GM18861 (cell line): ENCODE data around the gene SEC14L5.

Experiments used
- ATAC-seq: cut with Tn5 transposase; IDR thresholded peaks from one replicate; pipeline ENCODE4 v1.9.1; 2021; ENCODE audit not compliant: unreplicated experiment

The SEC14L5 gene

GRCh38 chr16:5008311-5008731 is 50.2 kb downstream of the SEC14L5 start:
- no peak for ATAC-seq

DNA sequence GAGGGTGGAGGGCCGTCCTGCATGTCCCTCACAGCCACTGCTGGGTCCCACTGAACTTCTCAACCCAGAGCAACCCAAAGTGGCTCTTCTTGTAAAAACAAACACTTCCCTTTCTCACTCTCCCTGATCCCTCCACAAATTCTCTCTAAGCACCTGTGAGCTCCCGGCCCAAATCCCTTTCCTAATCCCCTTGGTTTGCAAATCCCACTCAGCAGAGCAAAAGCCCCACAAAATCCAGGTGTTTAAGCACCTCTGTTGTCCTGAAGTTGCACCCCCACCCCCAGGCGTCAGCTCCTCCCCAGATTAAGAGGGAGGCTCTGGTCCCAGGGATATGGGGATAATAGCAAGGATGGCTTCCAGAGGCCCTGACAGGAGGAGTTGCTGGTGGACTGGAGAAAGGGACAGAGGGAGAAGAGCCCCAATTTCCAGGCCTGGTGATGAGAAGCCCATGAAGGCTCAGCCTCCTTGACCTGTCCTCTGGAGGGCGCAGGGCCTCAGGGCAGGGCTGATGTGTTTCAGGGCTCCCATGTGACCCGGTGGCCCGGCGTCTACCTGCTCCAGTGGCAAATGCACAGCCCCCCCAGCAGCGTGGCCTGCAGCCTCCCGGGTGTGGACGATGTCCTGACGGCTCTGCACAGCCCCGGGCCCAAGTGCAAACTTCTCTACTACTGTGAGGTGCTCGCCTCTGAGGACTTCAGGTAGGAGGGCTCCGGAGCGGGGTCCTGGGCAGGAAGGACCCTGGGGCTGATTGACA is 52.6 kb downstream of the SEC14L5 start:
- ATAC-seq, result no peak

DNA sequence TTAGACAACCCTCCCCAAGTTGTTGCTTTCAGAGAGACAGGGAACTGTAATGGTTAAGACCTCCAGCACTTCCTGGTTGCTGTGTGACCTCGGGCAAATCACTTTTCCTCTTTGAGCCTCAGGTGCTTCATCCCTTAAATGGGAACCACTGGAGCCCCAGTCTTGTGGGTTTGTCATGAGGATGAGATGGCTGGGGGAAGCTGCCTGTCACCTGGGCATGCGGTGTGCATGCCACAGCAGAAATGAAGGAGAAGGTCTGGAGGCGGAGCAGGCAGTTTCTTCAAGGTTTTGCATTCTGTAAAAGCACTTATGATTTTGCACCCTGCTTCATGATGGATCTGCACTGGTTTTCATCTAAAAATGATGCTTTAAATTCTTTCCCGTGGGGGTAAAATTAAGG is 53.5 kb downstream of the SEC14L5 start:
- no peak for ATAC-seq

DNA sequence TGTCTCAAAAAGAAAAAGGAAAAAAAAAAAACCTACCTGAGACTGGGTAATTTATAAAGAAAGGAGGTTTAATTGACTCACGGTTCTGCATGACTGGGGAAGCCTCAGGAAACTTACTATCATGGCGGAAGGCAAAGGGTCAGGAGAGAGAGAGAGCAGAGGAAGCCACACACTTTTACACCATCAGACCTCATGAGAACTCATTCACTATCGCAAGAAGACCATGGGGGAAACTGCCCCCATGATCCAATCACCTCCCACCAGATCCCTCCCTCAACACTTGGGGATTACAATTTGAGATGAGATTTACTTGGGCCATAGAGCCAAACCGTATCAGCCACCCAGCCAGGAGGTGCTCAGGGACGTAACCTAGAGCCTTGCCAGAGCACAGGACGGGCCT is 54.8 kb downstream of the SEC14L5 start:
- ATAC-seq, result no peak

DNA sequence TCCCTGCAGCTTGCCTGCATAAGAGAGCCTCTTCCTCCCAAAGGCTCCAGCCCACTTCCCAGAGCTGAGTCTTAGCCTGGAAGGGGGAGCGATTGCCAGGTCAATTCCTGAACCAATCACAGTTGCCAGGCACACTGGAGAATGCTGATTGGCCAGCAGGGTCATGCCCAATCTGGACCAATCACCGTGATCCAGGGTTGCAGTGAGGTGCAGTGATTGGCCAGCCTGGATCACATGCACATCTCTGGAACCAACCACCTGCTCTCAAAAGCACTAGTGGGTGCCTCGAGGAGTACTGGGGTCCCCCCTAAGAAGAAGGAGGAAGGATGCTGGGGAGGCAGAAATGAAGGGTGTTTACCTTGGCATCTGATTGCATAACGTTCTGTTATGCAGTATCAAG is 57.2 kb downstream of the SEC14L5 start:
- no peak for ATAC-seq

- no peak for ATAC-seq
Observed at GRCh38 chr16:5015887-5016286, 57.8 kb downstream of the SEC14L5 start.

GRCh38 chr16:5016967-5017677 is 59.0 kb downstream of the SEC14L5 start:
- ATAC-seq, result no peak

DNA sequence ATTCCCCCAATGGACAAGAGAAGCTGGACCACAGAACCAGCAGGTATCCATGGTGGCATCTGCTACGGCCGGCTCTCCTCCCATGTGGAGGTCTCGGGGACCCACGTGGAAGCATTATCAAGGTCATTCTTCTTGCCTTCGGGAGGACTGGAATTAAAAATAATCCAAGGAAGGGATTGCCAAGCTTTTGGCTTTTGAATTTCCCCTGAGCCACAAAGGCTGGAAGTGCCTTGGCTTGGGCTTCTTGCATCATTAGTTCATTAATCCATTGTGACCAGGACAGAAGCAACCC is 59.5 kb downstream of the SEC14L5 start:
- no peak for ATAC-seq

GRCh38 chr16:5018793-5019192 is 60.7 kb downstream of the SEC14L5 start:
- no peak for ATAC-seq

GRCh38 chr16:5019775-5020174 is 61.6 kb downstream of the SEC14L5 start:
- no peak for ATAC-seq

- ATAC-seq, result no peak
Observed at GRCh38 chr16:5020551-5020950, 62.4 kb downstream of the SEC14L5 start.

DNA sequence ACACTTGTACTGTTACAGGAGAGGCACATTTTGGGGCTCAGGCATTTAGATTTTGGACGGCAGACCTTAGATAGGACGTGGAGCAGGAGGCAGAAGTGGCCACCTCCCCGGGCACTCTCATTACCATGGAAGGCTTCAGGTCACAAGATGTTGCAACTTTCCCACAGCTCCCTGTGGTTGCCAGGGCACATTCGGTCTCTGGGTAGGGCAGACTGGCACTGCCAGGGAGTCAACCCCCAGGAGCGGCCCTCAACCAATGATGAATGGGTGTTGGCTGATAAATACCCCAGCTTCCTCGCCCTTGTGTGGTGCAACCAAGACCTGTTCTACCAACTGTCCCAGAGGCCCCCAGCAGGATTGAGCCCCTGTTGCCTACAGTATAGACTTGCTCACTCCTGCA is 64.4 kb downstream of the SEC14L5 start:
- ATAC-seq, result no peak

GRCh38 chr16:5024632-5025031 is 66.5 kb downstream of the SEC14L5 start:
- ATAC-seq, result no peak

GRCh38 chr16:5025171-5025632 is 67.1 kb downstream of the SEC14L5 start:
- no peak for ATAC-seq

DNA sequence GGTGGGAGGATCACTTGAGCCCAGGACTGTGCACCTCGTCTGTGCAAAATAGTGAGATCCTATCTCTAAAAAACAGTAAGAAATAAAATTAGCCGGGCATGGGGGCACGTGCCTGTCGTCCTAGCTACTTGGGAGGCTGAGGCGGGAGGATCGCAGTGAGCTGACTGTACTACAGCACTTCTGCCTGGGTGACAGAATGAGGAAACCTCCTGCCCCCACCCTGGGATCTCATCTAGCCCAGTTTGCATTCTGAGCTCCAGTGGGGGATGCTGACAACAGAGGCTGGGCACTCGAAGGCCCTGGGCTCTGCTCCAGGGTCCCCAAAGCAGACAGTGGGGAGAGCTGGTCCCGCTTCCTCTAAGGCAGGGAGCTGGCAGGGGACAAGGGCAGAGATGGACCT is 68.5 kb downstream of the SEC14L5 start:
- no peak for ATAC-seq

DNA sequence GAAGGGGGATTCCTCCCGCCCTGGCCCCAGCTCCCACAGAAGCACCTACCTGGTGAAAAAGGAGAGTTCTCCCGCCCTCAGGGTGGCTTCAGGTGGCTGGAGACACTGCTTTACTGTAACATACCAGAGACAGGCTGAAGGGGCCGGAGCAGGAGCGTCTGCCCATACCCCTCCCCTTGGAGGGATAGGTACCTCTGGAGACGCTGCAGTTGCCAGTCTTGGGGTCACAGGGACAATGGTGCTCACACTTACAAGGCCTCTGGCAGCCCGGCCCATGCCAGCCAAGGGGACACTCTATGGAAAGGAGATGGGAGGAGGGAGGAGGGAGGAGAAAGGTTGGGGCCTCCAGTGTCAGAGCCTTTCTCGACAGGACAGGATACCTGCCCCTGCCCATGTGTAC is 69.0 kb downstream of the SEC14L5 start:
- no peak for ATAC-seq

DNA sequence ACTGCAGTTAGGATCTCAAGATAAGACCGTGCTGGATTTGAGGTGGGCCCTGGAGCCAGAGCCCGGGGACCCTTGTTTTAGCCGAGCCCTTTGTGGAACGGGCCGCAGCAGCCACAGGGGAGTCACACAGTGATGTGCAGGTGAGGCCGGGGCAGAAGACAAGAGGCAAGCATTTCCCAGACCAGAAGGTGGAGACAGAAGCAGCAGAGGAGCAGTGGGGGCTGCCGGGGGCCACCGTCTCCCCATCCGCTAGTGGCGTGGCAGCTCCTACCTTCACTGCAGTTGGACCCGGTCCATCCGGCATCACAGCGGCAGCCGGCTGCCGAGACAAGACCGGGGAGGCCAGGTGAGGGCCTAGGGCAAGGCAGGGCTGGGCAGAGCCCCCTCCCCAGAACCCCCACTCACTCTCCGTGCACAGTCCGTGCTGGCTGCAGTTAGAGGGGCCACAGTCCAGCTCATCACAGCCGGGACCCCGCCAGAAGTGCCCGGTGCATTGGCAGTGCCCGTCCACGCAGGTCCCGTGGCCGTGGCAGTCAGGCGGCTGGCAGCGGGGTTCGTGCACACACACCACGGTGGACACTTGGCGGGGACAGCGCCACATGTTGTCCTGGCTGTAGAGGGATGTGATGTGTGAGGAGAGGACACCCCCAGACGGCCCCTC is 69.6 kb downstream of the SEC14L5 start:
- ATAC-seq, result no peak

GRCh38 chr16:5028950-5029475 is 70.9 kb downstream of the SEC14L5 start:
- ATAC-seq, result no peak

GRCh38 chr16:5030251-5030870 is 72.2 kb downstream of the SEC14L5 start:
- no peak for ATAC-seq

GRCh38 chr16:5031601-5032000 is 73.5 kb downstream of the SEC14L5 start:
- ATAC-seq, result no peak

GRCh38 chr16:5032748-5033167 is 74.6 kb downstream of the SEC14L5 start:
- ATAC-seq, result no peak
